Islet of Langerhans (tissue), 1 donor: ENCODE results near the gene FRMD4A.
"Not testable (repeated sequence)": the region's sequence is repeated elsewhere in the genome, so short reads cannot be mapped to it uniquely, and the experiment has no call there.

ENCODE experiments used
- FAIRE-seq: peaks from one replicate; lab custom pipeline; 2011; peaks lifted over from hg19 to GRCh38; lab: Jason Lieb, UNC

Gene FRMD4A

GRCh38 chr10:13945390-13946208 is 385.1 kb downstream of the FRMD4A start:
- FAIRE-seq = no peak

GRCh38 chr10:13944823-13945222 is 385.9 kb downstream of the FRMD4A start:
- no peak for FAIRE-seq

- no peak for FAIRE-seq
These were observed 386.9 kb downstream of the FRMD4A start for GRCh38 chr10:13943735-13944398.

GRCh38 chr10:13942035-13942434 is 388.7 kb downstream of the FRMD4A start:
- FAIRE-seq = no peak

- no peak for FAIRE-seq
These were observed 391.3 kb downstream of the FRMD4A start for GRCh38 chr10:13939391-13939790.

GRCh38 chr10:13938950-13939349 is 391.8 kb downstream of the FRMD4A start:
- FAIRE-seq = no peak

GRCh38 chr10:13936826-13937225 is 393.9 kb downstream of the FRMD4A start:
- no peak for FAIRE-seq

GRCh38 chr10:13930120-13930519 is 400.6 kb downstream of the FRMD4A start:
- no peak for FAIRE-seq

GRCh38 chr10:13928451-13928850 is 402.3 kb downstream of the FRMD4A start:
- FAIRE-seq = no peak

- no peak for FAIRE-seq
These were observed 404.5 kb downstream of the FRMD4A start for GRCh38 chr10:13925971-13926780.

GRCh38 chr10:13924040-13924725 is 406.5 kb downstream of the FRMD4A start:
- no peak for FAIRE-seq

GRCh38 chr10:13922586-13922985 is 408.1 kb downstream of the FRMD4A start:
- no peak for FAIRE-seq

- FAIRE-seq = no peak
These were observed 408.8 kb downstream of the FRMD4A start for GRCh38 chr10:13921941-13922340.

GRCh38 chr10:13921131-13921530 is 409.6 kb downstream of the FRMD4A start:
- not testable (repeated sequence) for FAIRE-seq

- no peak for FAIRE-seq
These were observed 410.3 kb downstream of the FRMD4A start for GRCh38 chr10:13920465-13920864.

GRCh38 chr10:13920031-13920430 is 410.7 kb downstream of the FRMD4A start:
- no peak for FAIRE-seq

GRCh38 chr10:13917791-13918190 is 412.9 kb downstream of the FRMD4A start:
- FAIRE-seq = no peak

GRCh38 chr10:13916384-13916947 is 414.3 kb downstream of the FRMD4A start:
- no peak for FAIRE-seq

- no peak for FAIRE-seq
These were observed 415.0 kb downstream of the FRMD4A start for GRCh38 chr10:13915710-13916109.

- FAIRE-seq = no peak
These were observed 416.8 kb downstream of the FRMD4A start for GRCh38 chr10:13913897-13914296.

- no peak for FAIRE-seq
These were observed 418.8 kb downstream of the FRMD4A start for GRCh38 chr10:13911821-13912520.
